ENCODE results near the gene PSMA8. TPM values are rescaled to one million over a fixed set of nuclear protein-coding genes. Genes with fewer than 3 reads are reported as not detected.

The PSMA8 gene
- total and polyA plus RNA-seq, 8 donors: 0.10 to 0.31 TPM; not detected in 6

Other genes starting within 250 kb of the PSMA8 start
- gene SS18, start 43.3 kb upstream of the PSMA8 start, total RNA-seq: 100 to 1,000 TPM in 2 of 5 donors, 10 to 100 TPM in 3; 24.6 to 138 (median 72.2) TPM
- 10 to 100 TPM; 27.3 to 36.5 (median 29.0) TPM for gene SS18, start 43.3 kb upstream of the PSMA8 start, polyA plus RNA-seq
- gene TAF4B, start 92.6 kb downstream of the PSMA8 start, total RNA-seq: 10 to 100 TPM in 2 of 5 donors, 1 to 10 TPM in 2, under 1 TPM in 1; 0.58 to 33.6 (median 7.0) TPM
- gene TAF4B, start 92.6 kb downstream of the PSMA8 start, polyA plus RNA-seq: 1 to 10 TPM; 1.2 to 3.2 (median 2.2) TPM